GM23338 (cell line): ENCODE results near the gene UBE2Q2. TPM values are rescaled to one million over a fixed set of nuclear protein-coding genes. Genes with fewer than 3 reads are reported as not detected.

Experiments used
- ATAC-seq: fragments of 200-7000 bp; cut with Tn5 transposase; 3 replicates; pipeline ENCODE4 v1.9.1; 2020
- DNase-seq: peaks from one replicate; pipeline ENCODE4 v3.0.0-alpha.2; 2015; ENCODE audit warnings: low spot score
- H2AFZ ChIP-seq: fragments of 200-600 bp; sonication (generic); 2 replicates; pipeline ENCODE4 v1.8.0; 2016; ENCODE audit warnings: antibody characterized with exemption, mild to moderate bottlenecking, moderate library complexity
- H3F3A ChIP-seq: fragments of 200-600 bp; sonication (generic); replicated peaks from 2 replicates; pipeline ENCODE4 v1.8.0; 2017; ENCODE audit warnings: antibody characterized with exemption, mixed run types, low read depth
- H3K27ac ChIP-seq: fragments of 200-600 bp; sonication (generic); 2 replicates; pipeline ENCODE4 v1.6.1; 2016; ENCODE audit warnings: low read depth
- H3K27me3 ChIP-seq: fragments of 200-600 bp; sonication (generic); 2 replicates; pipeline ENCODE4 v1.8.0; 2016; ENCODE audit warnings: mild to moderate bottlenecking, mixed run types, moderate library complexity; ENCODE audit not compliant: insufficient read depth
- H3K36me3 ChIP-seq: fragments of 200-600 bp; sonication (generic); 2 replicates; pipeline ENCODE4 v1.8.0; 2016; ENCODE audit warnings: mild to moderate bottlenecking; ENCODE audit not compliant: insufficient read depth
- H3K4me1 ChIP-seq: fragments of 200-600 bp; sonication (generic); 2 replicates; pipeline ENCODE4 v1.8.0; 2016; ENCODE audit warnings: mild to moderate bottlenecking, moderate library complexity; ENCODE audit not compliant: insufficient read depth
- H3K4me2 ChIP-seq: fragments of 200-600 bp; sonication (generic); 2 replicates; pipeline ENCODE4 v1.7.1; 2017; ENCODE audit warnings: mixed run types
- H3K4me3 ChIP-seq: fragments of 200-600 bp; sonication (generic); 2 replicates; pipeline ENCODE4 v1.6.1; 2016; ENCODE audit warnings: mixed run types
- H3K79me2 ChIP-seq: fragments of 200-600 bp; sonication (generic); replicated peaks from 2 replicates; pipeline ENCODE4 v1.8.0; 2017; ENCODE audit warnings: mild to moderate bottlenecking; ENCODE audit not compliant: insufficient read depth
- H3K9me2 ChIP-seq: fragments of 200-600 bp; sonication (generic); 2 replicates; pipeline ENCODE4 v1.8.0; 2017; ENCODE audit not compliant: insufficient read depth
- H4K20me1 ChIP-seq: fragments of 200-600 bp; sonication (generic); replicated peaks from 2 replicates; pipeline ENCODE4 v1.8.0; 2017; ENCODE audit warnings: mild to moderate bottlenecking; ENCODE audit not compliant: insufficient read depth
- H3K27ac Mint-ChIP-seq: 2 replicates; pipeline ENCODE4 v1.8.0; 2020; ENCODE audit warnings: inconsistent platforms, mild to moderate bottlenecking, moderate library complexity, mixed read lengths
- H3K27me3 Mint-ChIP-seq: 3 replicates; pipeline ENCODE4 v1.8.0; 2022; ENCODE audit warnings: low read depth, mild to moderate bottlenecking, moderate library complexity, mixed read lengths, inconsistent platforms; ENCODE audit not compliant: insufficient read depth, poor library complexity
- H3K36me3 Mint-ChIP-seq: 3 replicates; pipeline ENCODE4 v1.8.0; 2021; ENCODE audit warnings: low read depth, mild to moderate bottlenecking, inconsistent platforms, moderate library complexity, mixed read lengths
- H3K4me1 Mint-ChIP-seq: 3 replicates; pipeline ENCODE4 v1.8.0; 2020; ENCODE audit warnings: mild to moderate bottlenecking, inconsistent platforms, mixed read lengths
- H3K4me3 Mint-ChIP-seq: 3 replicates; pipeline ENCODE4 v1.8.0; 2021; ENCODE audit warnings: moderate library complexity, mild to moderate bottlenecking, inconsistent platforms, mixed read lengths
- H3K9me3 Mint-ChIP-seq: 3 replicates; pipeline ENCODE4 v1.8.0; 2020; ENCODE audit warnings: moderate library complexity, mild to moderate bottlenecking, inconsistent platforms, mixed read lengths
- CREB1 ChIP-seq: fragments of 250-450 bp; sonication (Bioruptor Pico); IDR thresholded peaks from 2 replicates; pipeline ENCODE4 v1.5.0; 2020; ENCODE audit warnings: low read depth, mild to moderate bottlenecking, moderate library complexity
- ETS1 ChIP-seq: IDR thresholded peaks from 2 replicates; pipeline ENCODE4 v1.6.1; 2016; ENCODE audit warnings: antibody characterized with exemption
- EZH2phosphoT487 ChIP-seq: fragments of 200-600 bp; sonication (generic); IDR thresholded peaks from one replicate; pipeline ENCODE4 v1.8.1; 2018; ENCODE audit warnings: antibody characterized with exemption; ENCODE audit not compliant: unreplicated experiment
- JUNB ChIP-seq: IDR thresholded peaks from one replicate; pipeline ENCODE4 v1.6.1; 2016; ENCODE audit warnings: antibody characterized with exemption; ENCODE audit not compliant: unreplicated experiment
- NANOG ChIP-seq: IDR thresholded peaks from 2 replicates; pipeline ENCODE4 v1.6.1; 2016; ENCODE audit warnings: antibody characterized with exemption, borderline replicate concordance
- STAT1 ChIP-seq: IDR thresholded peaks from one replicate; pipeline ENCODE4 v1.6.1; 2016; ENCODE audit warnings: antibody characterized with exemption; ENCODE audit not compliant: unreplicated experiment
- ZNF114 ChIP-seq: fragments of 250-450 bp; sonication (Bioruptor Pico); IDR thresholded peaks from 2 replicates; pipeline ENCODE4 v1.5.0; 2020; ENCODE audit warnings: mild to moderate bottlenecking, moderate library complexity
- polyA plus RNA-seq: library from polyadenylated mRNA; unstranded; fragments of >200 nt; fragmentation: Nextera tagmentation; extraction: Ambion mirVana; gene quantifications from 2 replicates; pipeline ENCODE4 v1.2.1, GENCODE V29; 2016
- small RNA-seq: library from RNA; depleted of rRNA; stranded (forward); fragments of <200 nt; gene quantifications from one replicate; pipeline ENCODE3, GENCODE V24; 2014; ENCODE audit warnings: low replicate concordance
- total RNA-seq: library from RNA; depleted of rRNA; stranded (reverse); fragments of >200 nt; shearing (Covaris generic); gene quantifications from 2 replicates; pipeline ENCODE4 v1.2.3, GENCODE V29; 2014; rRNA removed
- TF ChIP-seq, protein P1 (sequence below): IDR thresholded peaks from one replicate; pipeline ENCODE4 v1.6.1; 2018; ENCODE audit warnings: antibody characterized with exemption; ENCODE audit not compliant: unreplicated experiment
- TF ChIP-seq, protein P2 (sequence below), 2 experiments: fragments of 200-600 bp in 1 of 2; sonication (generic) in 1 of 2; conservative IDR thresholded peaks; 2 replicates each; pipeline versions ENCODE4 v1.5.1 to v1.6.1; 2016 to 2017; ENCODE audit warnings: antibody characterized with exemption in 2 of 2, low read depth in 2 of 2, mild to moderate bottlenecking in 2 of 2, moderate library complexity in 1 of 2

UBE2Q2 gene
- total and polyA plus RNA-seq, 2 experiments from 2014 or later, result 23.7 to 29.3 TPM

DNA sequence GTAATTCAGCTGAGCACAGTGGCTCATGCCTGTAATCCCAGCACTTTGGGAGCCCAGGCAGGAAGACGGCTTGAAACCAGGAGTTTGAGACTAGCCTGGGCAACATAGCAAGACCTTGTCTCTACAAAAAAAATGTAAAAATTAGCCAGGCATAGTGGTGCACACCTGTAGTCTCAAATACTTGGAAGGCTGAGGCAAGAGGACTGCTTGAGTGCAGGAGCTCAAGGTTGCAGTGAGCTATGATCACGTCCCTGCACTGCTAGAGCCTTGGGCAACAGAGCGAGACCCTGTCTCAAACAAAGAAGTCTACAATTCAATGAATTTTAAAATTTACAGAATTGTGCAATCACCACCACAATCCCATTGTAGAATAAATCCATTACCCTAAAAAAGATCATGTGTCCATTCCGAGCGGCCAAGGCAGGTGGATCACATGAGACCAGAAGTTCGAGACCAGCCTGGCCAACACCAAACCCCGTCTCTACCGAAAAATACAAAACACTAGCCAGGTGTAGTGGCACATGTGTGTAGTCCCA lies 105.6 kb downstream of the UBE2Q2 start:
- Histone ChIP-seq H3F3A (no peaks in the 10 kb centered on the region), H3K4me2 (no peak overlapping the region), H3K79me2 (no peaks in the 10 kb centered on the region), H4K20me1 (no peaks in the 10 kb centered on the region), H2AFZ (no peak overlapping the region), H3K27me3 (no peaks in the 10 kb centered on the region), H3K9me2 (no peaks in the 10 kb centered on the region), H3K36me3 (no peaks in the 10 kb centered on the region), H3K4me1 (no peaks in the 10 kb centered on the region), H3K4me3 (no peak overlapping the region), H3K27ac (no peak overlapping the region)
- H3K27ac Mint-ChIP-seq, result no peak overlapping the region
- ATAC-seq, result no peak
- H3K4me1 Mint-ChIP-seq, result no peaks in the 10 kb centered on the region
- H3K36me3 Mint-ChIP-seq, result no peaks in the 10 kb centered on the region; the same call in 2 of the 3 replicates
- H3K9me3 Mint-ChIP-seq, result no peaks in the 10 kb centered on the region; the same call in 2 of the 3 replicates
- TF ChIP-seq, protein P1, sequence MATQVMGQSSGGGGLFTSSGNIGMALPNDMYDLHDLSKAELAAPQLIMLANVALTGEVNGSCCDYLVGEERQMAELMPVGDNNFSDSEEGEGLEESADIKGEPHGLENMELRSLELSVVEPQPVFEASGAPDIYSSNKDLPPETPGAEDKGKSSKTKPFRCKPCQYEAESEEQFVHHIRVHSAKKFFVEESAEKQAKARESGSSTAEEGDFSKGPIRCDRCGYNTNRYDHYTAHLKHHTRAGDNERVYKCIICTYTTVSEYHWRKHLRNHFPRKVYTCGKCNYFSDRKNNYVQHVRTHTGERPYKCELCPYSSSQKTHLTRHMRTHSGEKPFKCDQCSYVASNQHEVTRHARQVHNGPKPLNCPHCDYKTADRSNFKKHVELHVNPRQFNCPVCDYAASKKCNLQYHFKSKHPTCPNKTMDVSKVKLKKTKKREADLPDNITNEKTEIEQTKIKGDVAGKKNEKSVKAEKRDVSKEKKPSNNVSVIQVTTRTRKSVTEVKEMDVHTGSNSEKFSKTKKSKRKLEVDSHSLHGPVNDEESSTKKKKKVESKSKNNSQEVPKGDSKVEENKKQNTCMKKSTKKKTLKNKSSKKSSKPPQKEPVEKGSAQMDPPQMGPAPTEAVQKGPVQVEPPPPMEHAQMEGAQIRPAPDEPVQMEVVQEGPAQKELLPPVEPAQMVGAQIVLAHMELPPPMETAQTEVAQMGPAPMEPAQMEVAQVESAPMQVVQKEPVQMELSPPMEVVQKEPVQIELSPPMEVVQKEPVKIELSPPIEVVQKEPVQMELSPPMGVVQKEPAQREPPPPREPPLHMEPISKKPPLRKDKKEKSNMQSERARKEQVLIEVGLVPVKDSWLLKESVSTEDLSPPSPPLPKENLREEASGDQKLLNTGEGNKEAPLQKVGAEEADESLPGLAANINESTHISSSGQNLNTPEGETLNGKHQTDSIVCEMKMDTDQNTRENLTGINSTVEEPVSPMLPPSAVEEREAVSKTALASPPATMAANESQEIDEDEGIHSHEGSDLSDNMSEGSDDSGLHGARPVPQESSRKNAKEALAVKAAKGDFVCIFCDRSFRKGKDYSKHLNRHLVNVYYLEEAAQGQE, result no peak
- TF ChIP-seq CREB1 (CRISPR knock-in tag) (no peak), JUNB (no peak), EZH2phosphoT487 (no peak), STAT1 (no peak), ETS1 (no peak), ZNF114 (CRISPR knock-in tag) (no peak), NANOG (no peak)
- TF ChIP-seq, protein P2, sequence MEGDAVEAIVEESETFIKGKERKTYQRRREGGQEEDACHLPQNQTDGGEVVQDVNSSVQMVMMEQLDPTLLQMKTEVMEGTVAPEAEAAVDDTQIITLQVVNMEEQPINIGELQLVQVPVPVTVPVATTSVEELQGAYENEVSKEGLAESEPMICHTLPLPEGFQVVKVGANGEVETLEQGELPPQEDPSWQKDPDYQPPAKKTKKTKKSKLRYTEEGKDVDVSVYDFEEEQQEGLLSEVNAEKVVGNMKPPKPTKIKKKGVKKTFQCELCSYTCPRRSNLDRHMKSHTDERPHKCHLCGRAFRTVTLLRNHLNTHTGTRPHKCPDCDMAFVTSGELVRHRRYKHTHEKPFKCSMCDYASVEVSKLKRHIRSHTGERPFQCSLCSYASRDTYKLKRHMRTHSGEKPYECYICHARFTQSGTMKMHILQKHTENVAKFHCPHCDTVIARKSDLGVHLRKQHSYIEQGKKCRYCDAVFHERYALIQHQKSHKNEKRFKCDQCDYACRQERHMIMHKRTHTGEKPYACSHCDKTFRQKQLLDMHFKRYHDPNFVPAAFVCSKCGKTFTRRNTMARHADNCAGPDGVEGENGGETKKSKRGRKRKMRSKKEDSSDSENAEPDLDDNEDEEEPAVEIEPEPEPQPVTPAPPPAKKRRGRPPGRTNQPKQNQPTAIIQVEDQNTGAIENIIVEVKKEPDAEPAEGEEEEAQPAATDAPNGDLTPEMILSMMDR (conservative IDR thresholded peaks at IDR 0.05; ENCODE audit: low read depth in 2 of 2), result no peak
- no peak for DNase-seq
- peaks cover 3% of the 10 kb centered on the region for H3K27me3 Mint-ChIP-seq
- no peak overlapping the region for H3K4me3 Mint-ChIP-seq

Small RNA genes within 50 kb of the gene (small RNA-seq; reads per million reads assigned to genes)
- not detected for gene RN7SL510P

Other genes with a start within 250 kb of the UBE2Q2 start
- 27.7 and 31.5 TPM in 2 replicates for gene SNUPN, start 217.7 kb upstream of the UBE2Q2 start, total RNA-seq
- gene SNUPN, start 217.7 kb upstream of the UBE2Q2 start, polyA plus RNA-seq, result 20.5 and 22.4 TPM in 2 replicates
- 315 and 319 TPM in 2 replicates for gene IMP3, start 203.2 kb upstream of the UBE2Q2 start, total RNA-seq
- 210 and 219 TPM in 2 replicates for gene IMP3, start 203.2 kb upstream of the UBE2Q2 start, polyA plus RNA-seq
- gene SNX33, start 195.5 kb upstream of the UBE2Q2 start, total RNA-seq, result 14.6 and 21.2 TPM in 2 replicates
- gene SNX33, start 195.5 kb upstream of the UBE2Q2 start, polyA plus RNA-seq, result 4.9 and 6.2 TPM in 2 replicates
- 3.6 and 4.0 TPM in 2 replicates for gene CSPG4, start 130.6 kb upstream of the UBE2Q2 start, total RNA-seq
- gene CSPG4, start 130.6 kb upstream of the UBE2Q2 start, polyA plus RNA-seq, result 0.27 and 0.33 TPM in 2 replicates
- 79.8 and 89.8 TPM in 2 replicates for gene FBXO22, start 60.4 kb downstream of the UBE2Q2 start, total RNA-seq
- 72.8 and 94.5 TPM in 2 replicates for gene FBXO22, start 60.4 kb downstream of the UBE2Q2 start, polyA plus RNA-seq
- gene NRG4, start 169.0 kb downstream of the UBE2Q2 start, total RNA-seq, result 0.21 TPM in 1 of 2 replicates, not detected in the other
- gene NRG4, start 169.0 kb downstream of the UBE2Q2 start, polyA plus RNA-seq, result 0.28 and 0.47 TPM in 2 replicates
- gene TMEM266, start 216.5 kb downstream of the UBE2Q2 start, total RNA-seq, result 2.8 and 5.0 TPM in 2 replicates
- 0.28 and 0.42 TPM in 2 replicates for gene TMEM266, start 216.5 kb downstream of the UBE2Q2 start, polyA plus RNA-seq